Measurements from ENCODE around the gene BIN1.

- TF ChIP-seq CTCF (IDR thresholded peaks at IDR 0.05; ENCODE audit: low read depth, low read length) (no peak), EZH2phosphoT487 (IDR thresholded peaks at IDR 0.05; ENCODE audit: low read depth) (no peak)
Measured at GRCh38 chr2:127097841-127098651, 8.9 kb downstream of the BIN1 start.
